ENCODE measurements around the gene KCND1. TPM values are rescaled to one million over a fixed set of nuclear protein-coding genes. Genes with fewer than 3 reads are reported as not detected.

Gene KCND1
- total and polyA plus RNA-seq, 10 of the 15 experiments (the other 5 are each of a cell fraction or from before 2014, with no cell fraction given): 0.02 to 1.0 (median 0.39) TPM

GRCh38 chrX:48913605-48914366 lies 57.9 kb downstream of the KCND1 start:
- intact Hi-C loops (cut with micrococcal nuclease; ENCODE audit: unreplicated experiment): loop anchor here (5.0 kb wide), 2 partner anchors 34 to 216 kb away; partner anchors contain the start of gene SUV39H1
- Histone ChIP-seq H3K4me3 (no peak overlapping the region), H3K27me3 (replicated peaks in 1 of 2; ENCODE audit: control insufficient read depth in 2 of 2, insufficient read depth in 2 of 2, low read length in 1 of 2) (no peaks in the 10 kb centered on the region), H3K27ac (ENCODE audit: control insufficient read depth, insufficient read depth) (no peak overlapping the region), H2AFZ (ENCODE audit: control insufficient read depth, low read depth, low read length) (no peak overlapping the region), H3K4me1 (ENCODE audit: control insufficient read depth, insufficient read depth, low read length) (no peaks in the 10 kb centered on the region), H3K36me3 (ENCODE audit: control insufficient read depth in 2 of 2, insufficient read depth in 2 of 2, low read length in 1 of 2) (peaks cover 3 to 8% of the 10 kb centered on the region in 2 experiments; a peak in 3 of 4 replicates), H3K4me2 (ENCODE audit: control insufficient read depth, insufficient read depth) (peak overlapping the region; percentile 19), H3K9me3 (replicated peaks; ENCODE audit: control insufficient read depth, insufficient read depth, low read length) (no peaks in the 10 kb centered on the region; the same call in 2 of the 3 replicates), H3K9ac (ENCODE audit: control insufficient read depth, insufficient read depth, low read length) (no peak overlapping the region), H3K79me2 (ENCODE audit: control insufficient read depth, insufficient read depth, low read length) (peaks cover 53% of the 10 kb centered on the region), H4K20me1 (ENCODE audit: control insufficient read depth, insufficient read depth) (peaks cover 5% of the 10 kb centered on the region)
- FAIRE-seq (no peak), ATAC-seq (no peak), DNase-seq (ENCODE audit: low read depth, low spot score) (no peak)
- SMC1A ChIA-PET (ENCODE audit: uncharacterized antibody, unreplicated experiment): no interaction called here
- BruUV-seq (replicated peaks): no TSS peak
- CTCF ChIA-PET: no interaction called here
- in situ Hi-C loops (cut with MboI): no loop called here
- RAD21 ChIA-PET (ENCODE audit: unreplicated experiment): no interaction called here
- 75% methylated on average over 5 of the region's 5 CpGs for WGBS (ENCODE audit: insufficient coverage, insufficient replicate concordance, low lambda C conversion rate, missing lambda C conversion rate)
- POLR2A ChIA-PET: no interaction called here
- TF ChIP-seq POLR2AphosphoS5 (IDR thresholded peaks at IDR 0.05; ENCODE audit: low read length) (peak; percentile 16), POLR2A (IDR thresholded peaks at IDR 0.05; ENCODE audit: low read depth, low read length) (peak; percentile 44; the same call in 1 of the 2 replicates), NBN (IDR thresholded peaks at IDR 0.05) (no peak), FOXM1 (IDR thresholded peaks at IDR 0.05; ENCODE audit: low read depth, low read length) (no peak), PRDM15 (CRISPR knock-in tag; IDR thresholded peaks at IDR 0.05) (no peak), NFYA (IDR thresholded peaks at IDR 0.05; ENCODE audit: borderline replicate concordance, low read depth, low read length) (no peak), ZNF622 (IDR thresholded peaks at IDR 0.05) (no peak), POLR2AphosphoS2 (IDR thresholded peaks at IDR 0.05; ENCODE audit: low read depth, low read length) (peak; percentile 90), SIX5 (IDR thresholded peaks at IDR 0.05; ENCODE audit: low read depth, low read length, severe bottlenecking) (no peak), IRF4 (IDR thresholded peaks at IDR 0.05; ENCODE audit: low read depth, low read length) (no peak), CBFB (IDR thresholded peaks at IDR 0.05; ENCODE audit: low read depth) (no peak), TAF1 (IDR thresholded peaks at IDR 0.05; ENCODE audit: borderline replicate concordance, low read depth, low read length) (no peak), ZNF592 (IDR thresholded peaks at IDR 0.05) (no peak), SMAD1 (IDR thresholded peaks at IDR 0.05; ENCODE audit: low read depth, partially characterized antibody) (no peak), BMI1 (IDR thresholded peaks at IDR 0.05; ENCODE audit: borderline replicate concordance) (no peak), GATAD2B (conservative IDR thresholded peaks at IDR 0.05; ENCODE audit: low read depth) (no peak), EED (IDR thresholded peaks at IDR 0.05; ENCODE audit: low read depth) (no peak)

Measured in GM12878 (cell line).